ENCODE results near the gene SDHD. TPM values are rescaled to one million over a fixed set of nuclear protein-coding genes. Genes with fewer than 3 reads are reported as not detected.

The SDHD gene
- total RNA-seq, 1 donor from 2014 or later = 67.9 TPM

DNA sequence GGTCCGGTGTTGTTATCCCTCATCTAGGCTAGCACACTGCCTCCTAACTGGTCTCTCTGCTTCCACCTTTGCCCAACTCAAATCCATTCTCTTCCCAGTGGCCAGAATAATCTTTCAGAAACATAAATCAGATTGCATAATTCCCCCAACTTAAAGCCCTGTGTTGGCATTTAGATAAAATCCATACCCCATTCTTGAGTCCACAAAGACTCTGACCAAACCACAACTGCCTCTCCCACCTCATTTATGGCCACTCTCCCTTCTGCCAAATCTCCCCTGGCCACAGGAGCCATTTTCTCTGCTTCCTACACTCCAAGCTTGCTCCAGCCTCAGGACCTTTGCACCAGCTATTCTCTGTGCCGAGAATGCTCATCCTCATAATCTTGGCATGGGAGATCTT lies 40.4 kb downstream of the SDHD start:
- TF ChIP-seq CTCF (conservative IDR thresholded peaks at IDR 0.05) = no peak
- DNase-seq (ENCODE audit: extremely low spot score, unreplicated experiment) = no peak
- H3K27ac Mint-ChIP-seq = no peak overlapping the region
- H3K27me3 Mint-ChIP-seq = peaks cover 9% of the 10 kb centered on the region
- no peaks in the 10 kb centered on the region for H3K9me3 Mint-ChIP-seq
- no peaks in the 10 kb centered on the region for H3K36me3 Mint-ChIP-seq
- no peak overlapping the region for H3K4me3 Mint-ChIP-seq
- peaks cover 6% of the 10 kb centered on the region for H3K4me1 Mint-ChIP-seq (ENCODE audit: unreplicated experiment)

DNA sequence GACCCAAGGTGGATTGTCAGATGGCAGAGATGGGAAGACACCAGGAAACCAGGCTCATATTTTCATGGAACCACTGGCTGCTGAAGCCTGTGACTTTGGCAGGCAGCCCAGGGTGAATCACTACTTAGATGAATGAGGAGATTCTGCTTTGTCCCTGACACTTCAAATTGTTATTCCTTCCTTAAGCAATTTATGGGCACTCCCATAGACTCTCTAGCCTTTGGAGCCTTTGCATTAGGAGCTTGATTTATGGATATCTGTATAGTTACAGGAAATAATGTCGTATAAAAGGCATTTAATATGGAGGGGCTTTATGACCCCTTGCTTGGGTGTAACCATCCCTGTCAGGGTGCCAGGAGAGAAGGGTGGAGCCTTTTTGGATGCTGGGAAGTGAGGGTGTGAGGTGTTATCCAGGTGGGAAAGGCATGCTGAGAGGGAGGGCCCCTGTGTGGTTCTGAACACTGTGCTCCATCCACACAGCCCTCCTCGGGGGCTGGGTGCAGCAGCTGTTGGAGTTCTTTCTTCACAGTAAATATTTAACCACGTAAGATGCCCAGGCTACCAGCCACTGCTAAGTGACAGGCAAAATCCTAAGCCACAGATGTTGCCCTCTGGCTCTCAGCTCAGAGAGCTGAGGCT lies 41.9 kb downstream of the SDHD start:
- Mint-ChIP-seq H3K9me3 (no peaks in the 10 kb centered on the region), H3K36me3 (no peaks in the 10 kb centered on the region), H3K4me3 (no peak overlapping the region), H3K27me3 (peaks cover 9% of the 10 kb centered on the region), H3K27ac (peak overlapping the region; percentile 71), H3K4me1 (ENCODE audit: unreplicated experiment) (peaks cover 6% of the 10 kb centered on the region)
- no peak for TF ChIP-seq CTCF (conservative IDR thresholded peaks at IDR 0.05)
- DNase-seq (ENCODE audit: extremely low spot score, unreplicated experiment) = no peak

- no peak overlapping the region for H3K27ac Mint-ChIP-seq
- H3K4me1 Mint-ChIP-seq (ENCODE audit: unreplicated experiment) = peaks cover 6% of the 10 kb centered on the region
- H3K27me3 Mint-ChIP-seq = peaks cover 9% of the 10 kb centered on the region
Measured at GRCh38 chr11:112129656-112130055, 43.0 kb downstream of the SDHD start.

DNA sequence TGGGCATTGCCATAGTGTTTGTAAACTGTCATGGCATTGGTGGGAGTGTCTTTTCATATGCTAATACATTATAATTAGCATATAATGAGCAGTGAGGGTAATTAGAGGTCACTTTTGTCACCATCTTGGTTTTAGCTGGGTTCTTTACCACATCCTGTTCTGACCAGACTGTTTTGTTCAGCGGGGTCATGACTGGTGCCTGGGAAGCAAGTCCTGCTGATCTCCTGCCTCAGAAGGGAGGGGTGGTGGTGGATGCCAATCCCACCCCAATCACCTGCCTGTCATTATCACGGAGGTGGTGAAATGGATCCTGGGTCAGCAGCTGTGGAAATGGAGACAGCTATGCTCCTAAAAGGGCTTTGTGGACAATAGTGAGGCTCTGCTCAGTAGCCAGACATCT lies 46.1 kb downstream of the SDHD start:
- Mint-ChIP-seq H3K4me3 (no peak overlapping the region), H3K27ac (no peak overlapping the region), H3K27me3 (peaks cover 9% of the 10 kb centered on the region), H3K9me3 (no peaks in the 10 kb centered on the region), H3K4me1 (ENCODE audit: unreplicated experiment) (peaks cover 6% of the 10 kb centered on the region), H3K36me3 (no peaks in the 10 kb centered on the region)
- no peak for DNase-seq (ENCODE audit: extremely low spot score, unreplicated experiment)
- no peak for TF ChIP-seq CTCF (conservative IDR thresholded peaks at IDR 0.05)

More at GRCh38 chr11:112129656-112130055, 43.0 kb downstream of the SDHD start:
- TF ChIP-seq CTCF (conservative IDR thresholded peaks at IDR 0.05) = no peak
- no peak for DNase-seq (ENCODE audit: extremely low spot score, unreplicated experiment)
- Mint-ChIP-seq H3K4me3 (no peak overlapping the region), H3K9me3 (no peaks in the 10 kb centered on the region), H3K36me3 (no peaks in the 10 kb centered on the region)

GRCh38 chr11:112134473-112134872 lies 47.8 kb downstream of the SDHD start:
- peaks cover 4% of the 10 kb centered on the region for H3K27me3 Mint-ChIP-seq
- no peak for DNase-seq (ENCODE audit: extremely low spot score, unreplicated experiment)

More at GRCh38 chr11:112134473-112134872, 47.8 kb downstream of the SDHD start:
- H3K27ac Mint-ChIP-seq = no peak overlapping the region
- no peak for TF ChIP-seq CTCF (conservative IDR thresholded peaks at IDR 0.05)
- no peaks in the 10 kb centered on the region for H3K36me3 Mint-ChIP-seq
- no peaks in the 10 kb centered on the region for H3K4me1 Mint-ChIP-seq (ENCODE audit: unreplicated experiment)
- H3K4me3 Mint-ChIP-seq = no peak overlapping the region
- H3K9me3 Mint-ChIP-seq = no peaks in the 10 kb centered on the region
